Left forelimb (tissue), 1 donor: ENCODE results near the gene FBXO11.
A peak's percentile ranks its signal among the peaks of the same experiment; 100 is the strongest.

Experiments used
- DNase-seq: peaks from one replicate; pipeline ENCODE4 v3.0.0-alpha.2; 2018; ENCODE audit warnings: low spot score

FBXO11 gene

DNA sequence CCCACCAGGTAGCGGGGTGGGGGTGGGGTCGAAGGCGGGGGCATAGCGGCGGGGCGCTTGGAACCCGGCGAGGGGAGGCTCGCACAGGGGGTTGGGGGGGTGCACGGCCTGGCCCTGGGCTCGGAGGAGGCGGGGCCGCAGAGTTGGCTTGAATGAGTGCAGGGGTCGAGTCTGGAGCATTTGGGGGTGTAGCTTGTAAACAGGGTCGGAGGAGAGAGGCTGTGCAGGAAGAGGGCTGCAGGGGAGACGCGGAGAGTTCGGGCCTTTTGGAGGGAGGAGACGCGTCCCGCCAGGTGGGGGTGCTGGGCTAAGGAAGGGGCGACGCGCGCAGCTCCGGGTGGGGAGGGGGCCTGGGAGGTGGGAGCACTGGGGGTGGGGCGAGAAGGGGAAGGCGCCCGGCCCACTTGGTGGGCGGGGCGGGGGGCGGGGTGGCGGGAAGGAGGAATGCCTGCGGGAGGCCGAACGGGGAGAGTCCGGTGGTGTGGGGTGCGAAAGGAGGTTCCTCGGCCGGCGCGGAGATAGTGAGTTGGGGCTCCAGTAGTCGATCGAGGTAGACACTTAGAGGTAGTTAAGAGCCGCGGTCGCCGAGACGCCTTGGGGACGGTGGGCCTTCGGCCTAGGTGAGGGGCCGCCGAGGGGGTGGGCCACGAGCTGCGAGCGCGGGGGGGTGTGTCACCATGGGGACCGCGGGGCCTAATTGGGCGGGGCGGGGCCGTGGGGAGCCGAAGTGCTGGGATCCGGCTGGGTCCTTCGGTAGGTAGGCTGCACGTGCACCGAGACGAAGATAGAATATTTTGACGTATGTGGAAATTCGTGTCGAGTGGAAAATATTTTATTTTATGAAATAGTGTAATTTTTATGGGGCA, 122.6 kb downstream of the FBXO11 start:
- DNase-seq: peak; percentile 91

DNA sequence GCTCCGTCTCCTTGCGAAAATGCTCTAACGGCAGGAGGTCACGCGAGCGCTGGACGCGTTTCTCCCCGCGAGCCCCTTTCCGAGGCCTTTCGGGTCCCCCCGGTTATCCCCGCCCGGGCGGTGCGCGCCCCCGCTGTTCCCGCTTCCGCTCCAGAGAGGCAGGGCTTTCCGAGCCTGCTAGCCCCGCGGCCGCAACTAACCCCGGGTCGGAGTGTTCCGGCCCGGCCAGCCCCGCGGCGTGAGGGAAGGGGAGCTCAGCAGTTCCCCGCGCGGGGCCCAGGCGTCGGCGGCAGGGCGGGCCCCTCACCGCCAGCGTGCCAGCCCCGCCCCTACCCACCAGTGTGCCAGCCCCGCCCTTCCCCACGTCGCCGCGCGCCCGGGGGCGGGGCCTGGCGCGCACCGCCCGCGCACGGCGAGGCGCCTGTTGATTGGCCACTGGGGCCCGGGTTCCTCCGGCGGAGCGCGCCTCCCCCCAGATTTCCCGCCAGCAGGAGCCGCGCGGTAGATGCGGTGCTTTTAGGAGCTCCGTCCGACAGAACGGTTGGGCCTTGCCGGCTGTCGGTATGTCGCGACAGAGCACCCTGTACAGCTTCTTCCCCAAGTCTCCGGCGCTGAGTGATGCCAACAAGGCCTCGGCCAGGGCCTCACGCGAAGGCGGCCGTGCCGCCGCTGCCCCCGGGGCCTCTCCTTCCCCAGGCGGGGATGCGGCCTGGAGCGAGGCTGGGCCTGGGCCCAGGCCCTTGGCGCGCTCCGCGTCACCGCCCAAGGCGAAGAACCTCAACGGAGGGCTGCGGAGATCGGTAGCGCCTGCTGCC, 123.4 kb downstream of the FBXO11 start, which contains the start of gene MSH6:
MSH6 (plus strand) TSS at position 475 of the 815 bp plus-strand sequence; CDS start at position 564, 89 bp downstream.
- DNase-seq: peak; percentile 93

DNA sequence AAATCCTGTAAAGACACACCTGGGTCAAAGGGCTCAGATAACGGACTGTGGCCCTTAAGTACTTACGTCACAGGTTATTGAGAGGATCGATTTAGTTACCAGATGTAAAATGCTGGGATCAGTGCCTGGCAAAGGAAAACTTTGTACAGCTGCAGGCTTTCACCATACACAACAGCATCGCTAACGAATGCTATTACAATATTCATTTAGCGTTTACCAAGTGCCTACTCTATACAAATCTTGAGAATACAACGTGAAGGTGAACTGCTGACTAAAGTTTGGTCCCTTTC, 124.0 kb downstream of the FBXO11 start:
- DNase-seq: no peak

DNA sequence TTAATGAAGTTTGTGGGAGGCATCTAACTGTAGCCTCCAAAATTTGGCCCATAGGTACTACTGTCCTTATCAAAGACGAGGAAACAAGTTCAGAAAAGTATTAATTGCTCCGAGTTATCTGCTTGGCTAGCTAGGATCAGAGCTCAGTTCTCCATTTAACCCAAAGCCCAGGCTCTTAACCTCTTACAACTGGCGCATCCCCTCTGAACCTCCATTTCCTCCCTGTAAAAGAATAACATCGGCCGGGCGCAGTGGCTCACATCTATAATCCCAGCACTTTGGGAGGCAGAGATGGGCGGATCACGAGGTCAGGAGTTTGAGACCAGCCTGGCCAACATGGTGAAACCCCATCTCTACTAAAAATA, 126.9 kb downstream of the FBXO11 start:
- DNase-seq: no peak

DNA sequence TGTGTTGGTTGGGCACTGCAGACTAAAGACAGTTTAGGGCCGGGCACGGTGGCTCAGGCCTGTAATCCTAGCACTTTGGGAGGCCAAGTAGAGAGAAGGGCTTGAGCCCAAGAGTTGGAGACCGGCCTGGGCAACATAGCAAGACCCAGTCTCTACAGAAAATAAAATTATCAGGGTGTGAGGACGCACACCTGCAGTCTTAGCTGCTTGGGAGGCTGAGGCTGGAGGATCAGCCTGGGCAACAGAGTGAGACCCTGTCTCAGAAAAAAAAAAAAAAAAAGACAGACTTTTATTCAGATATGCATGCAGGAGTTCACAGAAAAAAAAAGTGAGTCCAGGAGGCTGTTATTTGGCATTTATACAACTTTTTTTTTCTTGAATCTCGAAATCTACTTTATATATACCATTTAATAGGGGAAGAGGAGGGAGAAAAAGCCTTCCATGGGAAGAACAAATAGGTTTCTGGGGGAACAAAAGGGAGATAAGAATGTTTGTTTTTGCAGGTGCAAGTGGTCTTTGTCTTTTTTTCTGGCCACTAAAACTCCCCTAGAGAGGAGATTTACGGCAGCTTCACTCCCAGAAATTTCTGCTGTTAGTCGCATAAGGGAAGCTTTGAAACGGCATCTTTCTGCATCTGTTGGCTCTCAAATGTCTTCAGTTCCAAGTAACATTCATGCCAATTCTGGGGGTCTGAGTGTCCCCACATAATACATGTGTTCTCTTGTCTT, 127.4 kb downstream of the FBXO11 start:
- no peak for DNase-seq

DNA sequence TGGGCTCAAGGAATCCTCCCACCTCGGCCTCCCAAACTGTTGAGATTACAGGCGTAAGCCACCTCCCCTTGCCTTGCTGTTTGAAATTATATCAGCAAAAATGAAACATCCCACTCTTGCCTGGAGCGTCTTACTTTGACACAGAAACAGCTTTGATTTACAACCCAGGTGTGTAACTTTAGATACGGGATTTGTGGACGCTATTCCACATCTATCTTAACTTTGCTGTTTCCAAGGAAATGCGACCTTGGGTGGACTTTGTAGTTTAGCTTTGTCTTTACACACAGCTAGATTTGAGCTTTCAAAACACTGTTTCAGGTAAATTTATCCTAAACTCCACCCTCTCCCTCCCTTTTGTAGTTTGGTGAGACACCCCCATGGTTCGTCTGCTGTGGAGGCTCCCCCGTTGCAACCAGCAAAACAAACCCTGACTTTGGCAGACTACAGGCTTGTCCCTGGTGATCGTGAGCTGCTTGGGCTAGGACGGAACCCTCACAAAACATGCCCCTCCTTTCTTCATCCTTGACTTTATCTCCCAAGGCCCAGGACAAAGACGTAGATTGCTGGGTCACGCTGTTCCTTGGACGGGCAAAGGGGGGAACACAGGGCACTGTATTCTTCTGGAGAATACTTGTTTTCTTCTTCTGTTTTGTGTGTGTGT, 128.9 kb downstream of the FBXO11 start:
- no peak for DNase-seq

DNA sequence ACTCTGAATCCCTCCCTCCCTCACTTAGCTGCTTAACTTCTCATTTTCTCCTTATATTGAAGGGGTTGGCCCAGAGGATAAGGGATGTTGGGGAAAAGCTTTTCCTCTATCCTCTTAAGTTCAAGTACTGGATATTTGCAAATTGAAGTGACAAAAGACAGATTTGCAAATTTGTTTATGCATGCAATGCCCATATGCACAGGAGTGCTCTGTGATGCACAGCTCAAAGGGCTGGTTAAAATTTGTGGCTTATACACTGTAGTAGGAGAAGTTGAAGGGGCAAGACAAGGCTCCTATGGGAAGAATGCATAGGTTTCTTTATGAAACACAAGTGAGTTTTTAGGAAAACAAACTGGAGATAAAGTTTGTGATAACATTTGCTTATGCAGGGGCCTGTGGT, 131.7 kb downstream of the FBXO11 start:
- no peak for DNase-seq

DNA sequence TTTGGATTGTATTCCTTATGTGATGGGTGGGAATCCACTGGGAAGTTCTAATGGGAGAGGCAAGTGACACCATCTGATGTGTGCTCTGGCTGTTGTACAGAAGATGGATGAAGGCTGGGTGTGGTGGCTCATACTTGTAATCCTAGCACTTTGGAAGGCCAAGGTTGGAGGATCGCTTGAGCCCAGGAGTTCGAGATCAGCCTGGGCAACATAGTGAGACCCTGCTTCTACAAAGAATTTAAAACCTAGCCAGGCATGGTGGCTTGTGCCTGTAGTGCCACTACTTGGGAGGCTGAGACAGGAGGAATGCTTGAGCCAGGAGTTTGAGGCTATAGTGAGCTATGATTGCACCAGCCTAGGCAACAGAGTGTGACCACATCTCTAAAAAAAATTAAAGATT, 134.0 kb downstream of the FBXO11 start:
- no peak for DNase-seq

DNA sequence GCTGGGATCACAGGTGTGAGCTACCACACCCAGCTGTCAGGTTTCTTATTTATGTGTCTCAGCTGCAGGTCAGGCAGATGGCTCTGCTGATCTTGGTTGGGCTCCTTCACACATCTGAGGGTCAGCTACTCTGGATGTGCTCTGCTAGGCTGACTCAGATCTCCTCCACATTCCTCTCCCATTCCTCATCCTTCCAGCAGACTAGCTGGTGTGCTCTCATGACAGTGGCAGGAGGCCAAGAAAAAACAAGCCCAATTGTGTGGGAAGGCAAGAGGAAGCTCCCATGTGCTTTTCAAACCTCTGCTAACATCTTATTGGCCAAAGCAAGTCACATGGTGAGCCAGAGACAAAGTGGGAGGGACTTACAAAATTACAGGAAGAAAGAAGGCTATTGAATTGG, 135.1 kb downstream of the FBXO11 start:
- no peak for DNase-seq

DNA sequence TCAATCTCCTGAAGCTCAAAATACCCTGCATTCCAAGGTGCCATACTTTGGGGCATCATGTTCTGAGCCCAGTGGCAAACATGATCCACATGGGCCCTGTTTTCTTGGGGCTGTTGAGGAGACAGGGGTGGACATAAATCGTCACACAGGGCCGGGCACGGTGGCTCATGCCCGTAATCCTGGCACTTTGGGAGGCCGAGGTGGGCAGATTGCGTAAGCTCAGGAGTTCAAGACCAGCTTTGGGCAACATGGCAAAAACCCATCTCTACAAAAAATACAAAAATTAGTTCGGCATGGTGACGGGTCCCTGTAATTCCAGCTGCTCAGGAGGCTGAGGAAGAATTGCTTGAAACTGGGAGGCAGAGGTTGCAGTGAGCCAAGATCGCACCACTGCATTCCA, 137.0 kb downstream of the FBXO11 start:
- DNase-seq: no peak

DNA sequence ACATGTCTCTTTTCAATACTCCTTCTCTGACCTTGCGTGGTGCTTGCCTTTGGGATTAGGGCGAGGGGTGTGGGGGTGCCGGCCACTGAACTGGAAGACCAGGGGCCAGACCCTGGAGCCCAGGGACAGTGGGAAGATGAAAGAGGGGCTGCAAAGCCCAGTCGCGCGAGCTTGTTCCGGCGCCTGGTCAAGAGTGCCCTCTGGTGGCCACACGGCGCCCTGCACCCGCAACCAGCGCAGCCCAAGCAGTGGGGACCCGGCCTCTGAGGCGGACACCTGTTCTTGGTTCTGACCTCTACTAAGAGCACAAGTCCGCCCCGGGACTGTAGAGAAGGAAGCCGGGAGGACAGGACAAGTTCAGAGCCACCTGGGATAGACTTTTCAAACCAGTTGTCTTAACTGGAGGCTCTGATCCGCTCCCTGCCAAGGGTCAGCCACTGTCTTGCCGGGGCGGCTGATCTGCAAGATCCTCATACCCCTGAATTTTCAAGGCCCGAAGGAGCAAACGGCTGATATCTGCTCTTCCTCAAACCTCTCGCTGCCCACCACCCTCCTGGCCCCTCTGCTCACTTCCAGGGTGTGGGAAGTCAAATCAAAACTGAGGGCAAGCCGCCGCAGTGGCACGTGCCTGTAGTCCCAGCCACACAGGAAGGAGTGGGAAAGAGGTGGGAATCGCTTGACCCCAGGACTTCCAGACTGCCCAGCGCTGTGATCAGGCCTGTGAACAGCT, 138.3 kb downstream of the FBXO11 start:
- DNase-seq: peak; percentile 82

DNA sequence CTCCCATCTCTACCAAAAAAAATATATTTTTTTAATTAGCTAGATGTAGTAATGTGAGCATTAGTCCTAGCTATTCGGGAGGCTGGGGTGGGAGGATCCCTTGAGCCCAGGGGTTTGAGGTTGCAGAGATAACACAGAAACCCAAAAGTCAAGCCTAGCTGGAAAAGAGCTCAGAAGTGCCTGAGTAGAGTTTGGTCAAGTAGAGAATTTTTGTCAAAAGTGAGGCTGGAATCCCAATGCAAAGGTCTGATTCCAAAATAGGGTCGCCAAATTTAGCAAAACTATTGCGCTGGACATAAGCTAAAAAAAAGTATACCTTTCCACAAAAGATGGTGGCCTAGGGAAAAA, 138.8 kb downstream of the FBXO11 start:
- DNase-seq: no peak

DNA sequence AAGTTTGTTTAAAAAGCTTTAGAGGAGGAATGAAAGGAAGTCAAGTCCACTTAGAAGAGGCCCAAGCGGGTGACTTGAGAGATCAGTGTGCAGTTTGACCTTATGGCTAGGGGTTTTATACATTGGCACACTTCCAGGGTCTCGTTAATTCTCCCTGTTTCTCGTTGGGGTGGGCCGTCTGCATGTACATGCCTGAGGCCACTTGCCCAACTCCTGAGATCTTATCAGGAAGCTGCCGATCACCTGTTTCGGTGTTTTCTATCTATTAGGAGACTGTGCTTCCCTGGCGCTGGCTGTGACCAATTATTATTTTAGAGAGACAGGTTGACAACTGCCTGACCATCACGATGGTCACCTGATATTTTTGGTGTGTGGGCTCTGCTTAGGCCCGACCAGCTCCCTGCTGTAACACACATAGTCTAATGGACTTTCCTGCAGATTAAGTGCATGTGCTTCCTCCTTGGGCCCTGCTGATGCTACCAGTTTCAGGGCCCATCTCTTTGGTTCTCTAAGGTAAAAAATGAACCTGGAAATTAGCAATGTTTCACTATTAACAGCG, 154.4 kb downstream of the FBXO11 start:
- DNase-seq: no peak

DNA sequence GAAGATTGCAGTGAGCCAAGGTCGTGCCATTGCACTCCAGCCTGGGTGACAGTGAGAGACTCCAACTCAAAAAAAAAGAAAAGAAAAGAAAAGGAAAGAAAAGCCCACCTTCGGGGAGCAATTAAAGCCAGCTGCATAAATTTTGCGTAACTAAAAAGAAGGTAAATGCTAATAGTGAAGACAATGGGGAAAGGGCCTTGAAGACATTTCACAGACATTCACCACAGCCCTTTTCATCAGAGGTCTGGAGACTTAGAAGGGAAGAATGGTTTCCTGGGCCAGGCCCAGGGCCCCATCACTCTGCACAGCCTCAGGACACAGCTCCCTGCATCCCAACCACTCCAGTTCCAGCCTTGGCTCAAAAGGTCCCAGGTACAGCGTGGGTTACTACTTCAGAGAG, 158.4 kb downstream of the FBXO11 start:
- DNase-seq: no peak

DNA sequence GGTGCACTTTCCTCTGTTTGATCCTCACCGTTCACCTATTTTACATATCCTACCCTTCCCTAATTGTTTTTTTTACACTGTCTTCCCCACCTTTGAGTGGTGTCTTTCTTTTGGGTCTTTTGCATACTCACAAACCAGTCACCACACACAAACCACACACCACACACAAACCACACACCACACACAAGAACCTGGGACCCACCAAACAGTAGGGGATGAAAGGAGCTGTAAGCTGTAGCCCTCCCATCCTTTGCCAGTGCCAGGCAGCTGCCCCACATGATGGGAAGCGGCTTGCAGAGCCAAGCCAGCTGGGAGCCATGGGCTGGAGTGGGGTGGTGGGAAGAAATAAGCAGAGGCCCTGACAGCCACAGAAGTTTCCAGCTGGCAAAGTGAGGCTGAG, 162.2 kb downstream of the FBXO11 start:
- no peak for DNase-seq

DNA sequence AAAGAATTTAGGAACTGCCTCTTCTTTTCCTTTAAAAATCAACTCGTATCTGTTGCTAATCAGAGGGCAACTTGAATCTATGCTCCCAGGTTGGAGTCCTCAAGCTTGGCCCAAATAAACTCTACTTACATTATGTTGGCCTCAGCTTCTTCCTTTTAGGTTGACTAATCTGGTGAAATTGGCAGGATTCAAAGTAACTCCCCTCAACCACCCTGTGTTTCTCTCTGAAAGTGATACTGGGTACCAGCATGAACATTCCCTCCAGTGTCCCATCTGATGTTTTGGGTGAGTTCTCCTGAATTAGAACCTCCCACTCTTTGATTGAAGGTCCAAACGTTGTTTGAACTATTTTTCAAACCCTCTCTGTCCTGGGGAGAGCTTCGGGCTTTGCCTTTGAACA, 164.7 kb downstream of the FBXO11 start:
- DNase-seq: no peak

DNA sequence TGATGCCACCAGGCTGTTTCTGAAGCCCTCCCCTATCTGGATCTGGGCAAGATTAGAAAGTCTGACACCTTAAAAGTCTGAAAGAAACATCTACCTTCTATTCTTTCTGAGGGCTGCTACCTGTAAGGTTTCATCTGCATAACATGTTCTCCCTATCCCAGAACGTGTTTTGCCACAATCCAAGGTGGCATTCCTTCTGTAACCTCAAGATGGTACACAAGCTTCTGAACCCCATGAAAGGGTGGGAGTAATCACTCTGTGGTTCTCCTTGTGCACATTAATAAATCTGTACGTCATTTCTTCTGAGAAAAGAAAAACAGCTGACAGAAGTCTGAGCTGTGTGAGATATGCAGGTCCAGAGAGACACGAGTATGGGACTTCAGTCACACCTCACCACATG, 165.2 kb downstream of the FBXO11 start:
- no peak for DNase-seq
